Measurements from ENCODE around the gene ZNF587B.

DNA sequence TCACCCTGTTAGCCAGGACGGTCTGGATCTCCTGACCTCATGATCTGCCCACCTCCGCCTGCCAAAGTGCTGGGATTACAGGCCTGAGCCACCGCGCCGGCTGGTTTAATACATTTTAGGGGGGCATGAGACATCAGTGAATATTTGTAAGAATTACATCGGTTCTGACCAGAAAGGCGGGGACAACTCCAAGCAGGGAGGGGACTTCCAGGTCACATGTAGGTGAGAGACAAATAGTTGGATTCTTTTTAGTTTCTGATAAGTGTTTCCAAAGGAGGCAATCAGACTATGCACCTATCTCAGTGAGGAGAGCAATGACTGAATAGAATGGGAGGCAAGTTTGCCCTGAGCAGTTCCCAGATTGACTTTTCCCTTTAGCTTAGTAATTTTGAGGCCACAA is 11.7 kb upstream of the ZNF587B start:
- TF ChIP-seq EP300 (IDR thresholded peaks at IDR 0.05; ENCODE audit: borderline replicate concordance) (no peak), NFIC (IDR thresholded peaks at IDR 0.05) (no peak), TCF12 (IDR thresholded peaks at IDR 0.05; ENCODE audit: low read depth) (no peak), TAF1 (IDR thresholded peaks at IDR 0.05; ENCODE audit: low read depth) (no peak)
